OCI-LY7 (cell line): ENCODE measurements around the gene GRAMD1B. TPM values are rescaled to one million over a fixed set of nuclear protein-coding genes. Genes with fewer than 3 reads are reported as not detected.

Source experiments
- BruUV-seq: library from RNA; stranded (reverse); fragments of 400-500 nt; replicated peaks from 2 replicates; lab custom pipeline; 2021; lab: Mats Ljungman, UMichigan
- CTCF ChIA-PET: fragments of 300-600 bp; sonication (Branson Sonifier 250); formaldehyde crosslinking; loops from one replicate; lab custom pipeline; 2022; ENCODE audit warnings: antibody characterized with exemption; ENCODE audit not compliant: unreplicated experiment; lab: Charles Lee
- POLR2A ChIA-PET: fragments of 300-600 bp; sonication (Branson Sonifier 250); formaldehyde crosslinking; loops from one replicate; lab custom pipeline; 2022; ENCODE audit warnings: antibody characterized with exemption; lab: Charles Lee
- DNase-seq: peaks from one replicate; pipeline ENCODE4 v3.0.0-alpha.2; 2015; ENCODE audit warnings: low spot score
- H2AFZ ChIP-seq: fragments of 200-600 bp; sonication (generic), shearing (Covaris generic); 2 replicates; pipeline ENCODE4 v1.6.1; 2014; ENCODE audit warnings: mild to moderate bottlenecking, antibody characterized with exemption, low read length, moderate library complexity
- H3K27ac ChIP-seq: fragments of 200-600 bp; sonication (generic); 2 replicates; pipeline ENCODE4 v1.5.1; 2014; ENCODE audit warnings: mixed run types, low read depth, mild to moderate bottlenecking, moderate library complexity, low read length, inconsistent platforms; ENCODE audit not compliant: poor library complexity, severe bottlenecking
- H3K36me3 ChIP-seq: fragments of 200-600 bp; sonication (generic); 2 replicates; pipeline ENCODE4 v1.6.1; 2014; ENCODE audit warnings: mild to moderate bottlenecking, antibody characterized with exemption, low read length, moderate library complexity, mixed read lengths; ENCODE audit not compliant: insufficient read depth
- H3K4me1 ChIP-seq: fragments of 200-600 bp; sonication (generic); 2 replicates; pipeline ENCODE4 v1.5.1; 2014; ENCODE audit warnings: mild to moderate bottlenecking, low read length; ENCODE audit not compliant: insufficient read depth, poor library complexity, severe bottlenecking
- H3K4me2 ChIP-seq: fragments of 200-600 bp; sonication (generic); 2 replicates; pipeline ENCODE4 v1.6.1; 2014; ENCODE audit warnings: mild to moderate bottlenecking, low read length
- H3K4me3 ChIP-seq: fragments of 200-600 bp; sonication (generic); 2 replicates; pipeline ENCODE4 v1.5.1; 2014; ENCODE audit warnings: mild to moderate bottlenecking, low read depth, low read length; ENCODE audit not compliant: poor library complexity, severe bottlenecking
- H3K79me2 ChIP-seq: fragments of 200-600 bp; sonication (generic); 2 replicates; pipeline ENCODE4 v1.6.1; 2016; ENCODE audit warnings: low read depth, mild to moderate bottlenecking, low read length, moderate library complexity, mixed read lengths; ENCODE audit not compliant: insufficient read depth
- H3K9me2 ChIP-seq: fragments of 200-600 bp; sonication (generic); 2 replicates; pipeline ENCODE4 v1.6.1; 2016; ENCODE audit warnings: mild to moderate bottlenecking, low read length, mixed read lengths; ENCODE audit not compliant: insufficient read depth
- H3K9me3 ChIP-seq: fragments of 200-600 bp; sonication (generic); 2 replicates; pipeline ENCODE4 v1.6.1; 2014; ENCODE audit warnings: mild to moderate bottlenecking, mixed run types, low read length, mixed read lengths
- H4K20me1 ChIP-seq: fragments of 200-600 bp; sonication (generic); 2 replicates; pipeline ENCODE4 v1.6.1; 2014; ENCODE audit warnings: mild to moderate bottlenecking, antibody characterized with exemption, low read length, moderate library complexity, mixed read lengths; ENCODE audit not compliant: insufficient read depth
- EZH2phosphoT487 ChIP-seq: fragments of 200-600 bp; sonication (generic); IDR thresholded peaks from 2 replicates; pipeline ENCODE4 v1.6.1; 2018; ENCODE audit warnings: low read depth, borderline replicate concordance, mild to moderate bottlenecking, mixed run types, antibody characterized with exemption, low read length, moderate library complexity, mixed read lengths
- intact Hi-C: fragments of 100-400 bp; cut with micrococcal nuclease; formaldehyde crosslinking; loops from one replicate; pipeline ENCODE4 v1.10.0; 2022; ENCODE audit not compliant: unreplicated experiment
- total RNA-seq, 2 experiments: library from RNA; depleted of rRNA in 1 of 2; stranded (reverse); fragments of >200 nt in 1 of 2; shearing (Covaris generic) in 1 of 2; gene quantifications; 2 replicates each; pipeline ENCODE4 v1.2.3, GENCODE V29; 2014 to 2022
- TF ChIP-seq, protein P1 (sequence below): fragments of 200-600 bp; sonication (generic); conservative IDR thresholded peaks from 2 replicates; pipeline ENCODE4 v1.5.1; 2014; ENCODE audit warnings: mild to moderate bottlenecking, antibody characterized with exemption, low read length, moderate library complexity, mixed read lengths

Gene GRAMD1B
- total RNA-seq, 2 experiments from 2014 or later: 0.16 TPM; not detected in 1

DNA sequence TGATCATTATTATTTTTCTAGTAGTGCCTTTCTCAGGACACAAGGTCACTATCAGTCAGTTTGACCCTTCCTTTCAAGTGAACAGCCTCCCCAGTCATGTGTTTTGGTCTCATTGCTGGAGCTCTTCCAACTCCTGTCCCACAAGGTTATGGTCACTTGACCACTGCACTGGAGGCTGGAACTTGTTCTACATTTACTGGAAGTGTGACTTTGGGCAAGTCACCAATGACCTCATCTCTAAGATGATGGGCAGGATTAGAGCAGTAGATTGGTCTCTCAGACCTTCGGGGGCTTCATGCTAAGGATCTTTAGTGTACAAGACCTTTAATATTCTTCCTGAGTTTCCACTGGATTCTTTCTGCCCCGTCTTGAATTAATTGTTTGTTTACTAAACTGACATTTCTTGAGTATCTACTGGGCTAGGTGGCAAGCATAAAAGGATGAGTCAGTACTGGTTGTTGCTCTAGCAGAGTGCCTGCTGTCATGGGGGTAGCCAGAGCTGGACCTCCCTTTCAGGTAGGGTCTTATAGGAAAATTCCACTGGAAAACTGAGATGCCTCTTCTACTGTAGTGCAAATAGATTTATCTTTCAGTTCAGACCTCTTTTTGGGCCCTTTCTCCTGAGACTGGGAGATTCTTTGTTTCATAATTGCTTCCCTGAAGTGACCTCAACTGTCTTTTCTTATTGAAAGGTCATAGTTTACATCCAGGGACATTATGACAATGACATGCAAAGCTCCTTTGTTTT is 106.8 kb downstream of the GRAMD1B start:
- intact Hi-C loops: no loop called here
- ChIA-PET POLR2A (interaction anchor here (1.4 kb wide), 1 partner anchor 12 kb away, joined by 3 read pairs; no protein-coding TSS in a partner anchor), CTCF (no interaction called here)
- Histone ChIP-seq H3K79me2 (no peaks in the 10 kb centered on the region), H3K9me2 (no peaks in the 10 kb centered on the region), H3K9me3 (no peaks in the 10 kb centered on the region), H3K27ac (no peak overlapping the region), H3K4me2 (no peak overlapping the region), H2AFZ (no peak overlapping the region), H4K20me1 (no peaks in the 10 kb centered on the region), H3K4me3 (no peak overlapping the region), H3K4me1 (no peaks in the 10 kb centered on the region), H3K36me3 (no peaks in the 10 kb centered on the region)
- BruUV-seq: no TSS peak
- no peak for TF ChIP-seq EZH2phosphoT487
- TF ChIP-seq, protein P1, sequence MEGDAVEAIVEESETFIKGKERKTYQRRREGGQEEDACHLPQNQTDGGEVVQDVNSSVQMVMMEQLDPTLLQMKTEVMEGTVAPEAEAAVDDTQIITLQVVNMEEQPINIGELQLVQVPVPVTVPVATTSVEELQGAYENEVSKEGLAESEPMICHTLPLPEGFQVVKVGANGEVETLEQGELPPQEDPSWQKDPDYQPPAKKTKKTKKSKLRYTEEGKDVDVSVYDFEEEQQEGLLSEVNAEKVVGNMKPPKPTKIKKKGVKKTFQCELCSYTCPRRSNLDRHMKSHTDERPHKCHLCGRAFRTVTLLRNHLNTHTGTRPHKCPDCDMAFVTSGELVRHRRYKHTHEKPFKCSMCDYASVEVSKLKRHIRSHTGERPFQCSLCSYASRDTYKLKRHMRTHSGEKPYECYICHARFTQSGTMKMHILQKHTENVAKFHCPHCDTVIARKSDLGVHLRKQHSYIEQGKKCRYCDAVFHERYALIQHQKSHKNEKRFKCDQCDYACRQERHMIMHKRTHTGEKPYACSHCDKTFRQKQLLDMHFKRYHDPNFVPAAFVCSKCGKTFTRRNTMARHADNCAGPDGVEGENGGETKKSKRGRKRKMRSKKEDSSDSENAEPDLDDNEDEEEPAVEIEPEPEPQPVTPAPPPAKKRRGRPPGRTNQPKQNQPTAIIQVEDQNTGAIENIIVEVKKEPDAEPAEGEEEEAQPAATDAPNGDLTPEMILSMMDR: no peak
- no peak for DNase-seq

DNA sequence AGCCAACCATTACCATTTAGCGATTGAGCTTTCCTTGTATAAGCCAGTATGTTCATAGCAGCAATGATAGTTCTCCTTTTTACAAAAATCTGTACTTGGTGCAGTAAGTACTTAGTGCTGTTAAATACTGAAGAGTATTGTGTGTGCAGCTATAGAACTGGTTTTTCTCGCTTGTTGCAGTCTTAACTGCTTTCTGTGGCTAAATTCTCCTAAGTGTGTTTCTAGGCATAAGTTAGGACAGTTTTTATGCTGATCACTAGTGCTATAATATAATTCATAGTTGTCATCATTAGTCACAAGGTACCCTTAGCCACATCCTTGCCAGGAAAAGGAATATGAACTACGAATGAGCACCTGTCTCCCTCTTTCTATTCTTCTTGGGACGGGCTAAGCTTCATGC is 107.7 kb downstream of the GRAMD1B start:
- POLR2A ChIA-PET: interaction anchor here (1.4 kb wide), 1 partner anchor 11 kb away, joined by 3 read pairs; no protein-coding TSS in a partner anchor
- Histone ChIP-seq H2AFZ (no peak overlapping the region), H3K4me3 (no peak overlapping the region), H3K4me1 (no peaks in the 10 kb centered on the region), H3K9me2 (no peaks in the 10 kb centered on the region), H3K9me3 (no peaks in the 10 kb centered on the region), H4K20me1 (no peaks in the 10 kb centered on the region), H3K79me2 (no peaks in the 10 kb centered on the region), H3K36me3 (no peaks in the 10 kb centered on the region), H3K4me2 (no peak overlapping the region), H3K27ac (no peak overlapping the region)
- CTCF ChIA-PET: interaction anchor here (0.7 kb wide), 1 partner anchor 11 kb away, joined by 3 read pairs; no protein-coding TSS in a partner anchor
- intact Hi-C loops: no loop called here
- no TSS peak for BruUV-seq
- DNase-seq: no peak
- TF ChIP-seq, protein P1: no peak
- TF ChIP-seq EZH2phosphoT487: no peak

- Histone ChIP-seq H3K9me3 (no peaks in the 10 kb centered on the region), H3K4me1 (no peaks in the 10 kb centered on the region), H3K36me3 (no peaks in the 10 kb centered on the region), H3K4me2 (no peak overlapping the region), H3K4me3 (no peak overlapping the region), H4K20me1 (no peaks in the 10 kb centered on the region), H3K9me2 (no peaks in the 10 kb centered on the region), H3K79me2 (no peaks in the 10 kb centered on the region), H2AFZ (no peak overlapping the region), H3K27ac (no peak overlapping the region)
- no TSS peak for BruUV-seq
- ChIA-PET POLR2A (interaction anchor here (0.6 kb wide), 1 partner anchor 1116 kb away, joined by 3 read pairs; no protein-coding TSS in a partner anchor), CTCF (no interaction called here)
- TF ChIP-seq, protein P1: no peak
- TF ChIP-seq EZH2phosphoT487: no peak
- DNase-seq: no peak
- intact Hi-C loops: no loop called here
These were observed 113.7 kb downstream of the GRAMD1B start for GRCh38 chr11:123543797-123544196.
